Neural progenitor cell (in vitro differentiated cells): Measurements from ENCODE around the gene USP10. TPM values are rescaled to one million over a fixed set of nuclear protein-coding genes. Genes with fewer than 3 reads are reported as not detected.

Experiments used
- DNase-seq: peaks from one replicate; pipeline ENCODE4 v3.0.0-alpha.2; 2016; ENCODE audit warnings: low spot score
- H2AFZ ChIP-seq: fragments of 200-600 bp; sonication (generic); replicated peaks from 2 replicates; pipeline ENCODE4 v1.6.1; 2016; ENCODE audit warnings: antibody characterized with exemption
- H3F3A ChIP-seq: fragments of 200-600 bp; sonication (generic); 2 replicates; pipeline ENCODE4 v1.6.1; 2016; ENCODE audit warnings: antibody characterized with exemption, low read depth
- H3K27ac ChIP-seq: fragments of 200-600 bp; sonication (generic); 2 replicates; pipeline ENCODE4 v1.5.1; 2016; ENCODE audit warnings: mild to moderate bottlenecking
- H3K27me3 ChIP-seq: fragments of 200-600 bp; sonication (generic); 2 replicates; pipeline ENCODE4 v1.6.1; 2016; ENCODE audit warnings: mild to moderate bottlenecking, moderate library complexity
- H3K36me3 ChIP-seq: fragments of 200-600 bp; sonication (generic); 2 replicates; pipeline ENCODE4 v1.5.1; 2016
- H3K4me1 ChIP-seq: fragments of 200-600 bp; sonication (generic); 2 replicates; pipeline ENCODE4 v1.6.1; 2016; ENCODE audit warnings: mixed run types
- H3K4me2 ChIP-seq: fragments of 200-600 bp; sonication (generic); 2 replicates; pipeline ENCODE4 v1.6.1; 2016
- H3K4me3 ChIP-seq: fragments of 200-600 bp; sonication (generic); 2 replicates; pipeline ENCODE4 v1.5.1; 2016
- H3K79me2 ChIP-seq: fragments of 200-600 bp; sonication (generic); 2 replicates; pipeline ENCODE4 v1.6.1; 2016; ENCODE audit warnings: low read depth
- H3K9ac ChIP-seq: fragments of 200-600 bp; sonication (generic); 2 replicates; pipeline ENCODE4 v1.6.1; 2016
- H3K9me3 ChIP-seq: fragments of 200-600 bp; sonication (generic); 2 replicates; pipeline ENCODE4 v1.5.1; 2016; ENCODE audit warnings: low read depth
- H4K20me1 ChIP-seq: fragments of 200-600 bp; sonication (generic); 2 replicates; pipeline ENCODE4 v1.6.1; 2016; ENCODE audit warnings: low read depth
- H3K27ac Mint-ChIP-seq: 3 replicates; pipeline ENCODE4 v1.8.0; 2021; ENCODE audit warnings: mixed read lengths
- H3K27me3 Mint-ChIP-seq: 2 replicates; pipeline ENCODE4 v1.8.0; 2022; ENCODE audit warnings: low read depth, mild to moderate bottlenecking, inconsistent platforms, moderate library complexity, mixed read lengths; ENCODE audit not compliant: insufficient read depth
- H3K36me3 Mint-ChIP-seq: 3 replicates; pipeline ENCODE4 v1.8.0; 2021; ENCODE audit warnings: mixed read lengths
- H3K4me1 Mint-ChIP-seq: 3 replicates; pipeline ENCODE4 v1.8.0; 2021; ENCODE audit warnings: mixed read lengths
- H3K4me3 Mint-ChIP-seq: 3 replicates; pipeline ENCODE4 v1.8.0; 2021; ENCODE audit warnings: mild to moderate bottlenecking, moderate library complexity, mixed read lengths
- H3K9me3 Mint-ChIP-seq: 3 replicates; pipeline ENCODE4 v1.8.0; 2020; ENCODE audit warnings: mixed read lengths
- CTCF ChIP-seq: fragments of 200-600 bp; sonication (generic); IDR thresholded peaks from 2 replicates; pipeline ENCODE4 v1.5.1; 2017; ENCODE audit warnings: antibody characterized with exemption, mild to moderate bottlenecking
- EZH2 ChIP-seq: fragments of 200-600 bp; sonication (generic); IDR thresholded peaks from 2 replicates; pipeline ENCODE4 v1.6.1; 2017; ENCODE audit warnings: antibody characterized with exemption, mild to moderate bottlenecking, moderate library complexity
- EZH2phosphoT487 ChIP-seq: fragments of 200-600 bp; sonication (generic); IDR thresholded peaks from 2 replicates; pipeline ENCODE4 v1.6.1; 2017; ENCODE audit warnings: antibody characterized with exemption
- total RNA-seq: library from RNA; depleted of rRNA; stranded (reverse); fragments of >200 nt; gene quantifications from 2 replicates; pipeline ENCODE4 v1.2.3, GENCODE V29; 2015; ENCODE audit warnings: low replicate concordance

USP10 gene
- total RNA-seq, 1 donor from 2014 or later: 130 TPM

GRCh38 chr16:84810518-84811273 lies 110.9 kb downstream of the USP10 start:
- no peaks in the 10 kb centered on the region for H3K36me3 Mint-ChIP-seq
- H3K4me2 ChIP-seq: no peak overlapping the region
- peaks cover 15% of the 10 kb centered on the region for H3K27me3 Mint-ChIP-seq
- TF ChIP-seq EZH2phosphoT487 (no peak), EZH2 (no peak), CTCF (no peak)
- H3K27me3 ChIP-seq: peaks cover 6% of the 10 kb centered on the region
- H3F3A ChIP-seq: no peaks in the 10 kb centered on the region
- no peak overlapping the region for H3K9ac ChIP-seq
- no peak overlapping the region for H3K4me3 ChIP-seq
- no peaks in the 10 kb centered on the region for H3K9me3 Mint-ChIP-seq
- H3K4me1 Mint-ChIP-seq: peaks cover 3% of the 10 kb centered on the region
- H3K4me3 Mint-ChIP-seq: no peak overlapping the region
- H3K4me1 ChIP-seq: no peaks in the 10 kb centered on the region
- no peak overlapping the region for H2AFZ ChIP-seq
- H4K20me1 ChIP-seq: no peaks in the 10 kb centered on the region
- no peak overlapping the region for H3K27ac ChIP-seq
- no peaks in the 10 kb centered on the region for H3K36me3 ChIP-seq
- no peak overlapping the region for H3K27ac Mint-ChIP-seq
- no peak for DNase-seq
- H3K79me2 ChIP-seq: no peaks in the 10 kb centered on the region
- no peaks in the 10 kb centered on the region for H3K9me3 ChIP-seq

- Histone ChIP-seq H3K9ac (no peak overlapping the region), H3K4me1 (no peaks in the 10 kb centered on the region), H2AFZ (no peak overlapping the region), H3F3A (no peaks in the 10 kb centered on the region), H3K9me3 (no peaks in the 10 kb centered on the region), H3K36me3 (no peaks in the 10 kb centered on the region), H3K4me3 (no peak overlapping the region), H3K27ac (no peak overlapping the region), H4K20me1 (no peaks in the 10 kb centered on the region), H3K27me3 (peaks cover 6% of the 10 kb centered on the region), H3K79me2 (no peaks in the 10 kb centered on the region), H3K4me2 (no peak overlapping the region)
- H3K27me3 Mint-ChIP-seq: peaks cover 15% of the 10 kb centered on the region
- no peaks in the 10 kb centered on the region for H3K9me3 Mint-ChIP-seq
- H3K4me3 Mint-ChIP-seq: no peak overlapping the region
- H3K27ac Mint-ChIP-seq: no peak overlapping the region
- peaks cover 3% of the 10 kb centered on the region for H3K4me1 Mint-ChIP-seq
- no peak for TF ChIP-seq EZH2phosphoT487
- TF ChIP-seq EZH2: no peak
- no peak for TF ChIP-seq CTCF
- no peak for DNase-seq
- H3K36me3 Mint-ChIP-seq: no peaks in the 10 kb centered on the region
Observed at GRCh38 chr16:84811529-84811928, 111.7 kb downstream of the USP10 start.

- H3K27ac ChIP-seq: no peak overlapping the region
- H3K79me2 ChIP-seq: no peaks in the 10 kb centered on the region
- peaks cover 16% of the 10 kb centered on the region for H3K27me3 ChIP-seq
- no peaks in the 10 kb centered on the region for H3K9me3 Mint-ChIP-seq
- H4K20me1 ChIP-seq: no peaks in the 10 kb centered on the region
- no peak overlapping the region for H3K4me3 ChIP-seq
- no peak overlapping the region for H3K9ac ChIP-seq
- no peaks in the 10 kb centered on the region for H3K36me3 ChIP-seq
- no peak for DNase-seq
- peak overlapping the region; percentile 22 for H3K27ac Mint-ChIP-seq
- H3K4me1 ChIP-seq: no peaks in the 10 kb centered on the region
- peaks cover 24% of the 10 kb centered on the region for H3K27me3 Mint-ChIP-seq
- H3F3A ChIP-seq: no peaks in the 10 kb centered on the region
- TF ChIP-seq CTCF (no peak), EZH2phosphoT487 (no peak), EZH2 (no peak)
- no peaks in the 10 kb centered on the region for H3K9me3 ChIP-seq
- no peak overlapping the region for H3K4me2 ChIP-seq
- H3K4me3 Mint-ChIP-seq: no peak overlapping the region
- peaks cover 3% of the 10 kb centered on the region for H3K4me1 Mint-ChIP-seq
- H3K36me3 Mint-ChIP-seq: no peaks in the 10 kb centered on the region
- no peak overlapping the region for H2AFZ ChIP-seq
Observed at GRCh38 chr16:84813141-84813934, 113.5 kb downstream of the USP10 start.
